GM12891 (cell line): ENCODE data around the gene CHMP4A.

ENCODE experiments used
- PAX5 ChIP-seq: IDR thresholded peaks from 2 replicates; pipeline ENCODE4 v1.6.1; 2011; ENCODE audit warnings: low read length, moderate library complexity, mild to moderate bottlenecking; ENCODE audit not compliant: insufficient read depth, severe bottlenecking
- POLR2A ChIP-seq: IDR thresholded peaks from 2 replicates; pipeline ENCODE4 v1.6.1; 2011; ENCODE audit warnings: low read depth, low read length, control low read depth
- POLR2AphosphoS5 ChIP-seq: IDR thresholded peaks from 2 replicates; pipeline ENCODE4 v1.6.1; 2011; ENCODE audit warnings: low read depth, low read length, control low read depth
- TAF1 ChIP-seq: IDR thresholded peaks from 2 replicates; pipeline ENCODE4 v1.6.1; 2011; ENCODE audit warnings: low read depth, low read length, control low read depth

DNA sequence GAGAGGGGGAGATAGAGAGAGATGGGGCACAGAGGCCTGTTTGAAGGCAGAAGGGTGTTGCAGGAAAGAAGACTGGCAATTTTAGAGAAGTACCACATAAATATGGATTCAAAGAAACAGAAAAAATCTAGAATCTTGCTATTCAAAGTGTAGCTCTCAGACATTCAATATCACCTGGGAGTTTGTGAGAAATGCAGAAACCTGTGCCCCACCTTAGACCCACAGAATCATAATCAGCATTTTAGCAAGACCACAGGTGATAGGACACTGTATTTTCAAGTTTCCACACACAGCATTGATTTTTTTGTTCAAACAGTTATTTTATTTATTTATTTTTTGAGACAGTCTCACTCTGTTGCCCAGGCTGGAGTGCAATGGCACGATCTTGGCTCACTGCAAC, 15.6 kb upstream of the CHMP4A start:
- TF ChIP-seq POLR2A (no peak), POLR2AphosphoS5 (no peak), TAF1 (no peak), PAX5 (no peak)
